GM18907 (cell line): ENCODE data around the gene CD38.
"Not testable (repeated sequence)": the region's sequence is repeated elsewhere in the genome, so short reads cannot be mapped to it uniquely, and the experiment has no call there.

ENCODE experiments used
- ATAC-seq: cut with Tn5 transposase; IDR thresholded peaks from one replicate; pipeline ENCODE4 v1.9.1; 2021; ENCODE audit warnings: mild to moderate bottlenecking, moderate library complexity; ENCODE audit not compliant: unreplicated experiment

The CD38 gene

DNA sequence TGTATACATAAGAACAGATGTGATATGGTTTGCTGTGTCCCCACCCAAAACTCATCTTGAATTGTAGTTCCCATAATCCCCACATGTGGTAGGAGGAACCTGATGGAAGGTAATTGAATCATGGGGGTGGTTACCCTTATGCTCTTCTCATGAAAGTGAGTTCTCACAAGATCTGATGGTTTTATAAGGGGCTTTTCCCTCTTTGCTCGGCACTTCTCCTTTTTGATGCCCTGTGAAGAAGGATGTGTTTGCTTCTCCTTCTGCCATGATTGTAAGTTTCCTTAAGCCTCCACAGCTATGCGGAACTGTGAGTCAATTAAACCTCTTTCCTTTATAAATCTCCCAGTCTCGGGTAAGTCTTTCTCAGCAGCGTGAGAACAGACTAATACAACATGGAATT lies 83.1 kb downstream of the CD38 start:
- ATAC-seq, result not testable (repeated sequence)

DNA sequence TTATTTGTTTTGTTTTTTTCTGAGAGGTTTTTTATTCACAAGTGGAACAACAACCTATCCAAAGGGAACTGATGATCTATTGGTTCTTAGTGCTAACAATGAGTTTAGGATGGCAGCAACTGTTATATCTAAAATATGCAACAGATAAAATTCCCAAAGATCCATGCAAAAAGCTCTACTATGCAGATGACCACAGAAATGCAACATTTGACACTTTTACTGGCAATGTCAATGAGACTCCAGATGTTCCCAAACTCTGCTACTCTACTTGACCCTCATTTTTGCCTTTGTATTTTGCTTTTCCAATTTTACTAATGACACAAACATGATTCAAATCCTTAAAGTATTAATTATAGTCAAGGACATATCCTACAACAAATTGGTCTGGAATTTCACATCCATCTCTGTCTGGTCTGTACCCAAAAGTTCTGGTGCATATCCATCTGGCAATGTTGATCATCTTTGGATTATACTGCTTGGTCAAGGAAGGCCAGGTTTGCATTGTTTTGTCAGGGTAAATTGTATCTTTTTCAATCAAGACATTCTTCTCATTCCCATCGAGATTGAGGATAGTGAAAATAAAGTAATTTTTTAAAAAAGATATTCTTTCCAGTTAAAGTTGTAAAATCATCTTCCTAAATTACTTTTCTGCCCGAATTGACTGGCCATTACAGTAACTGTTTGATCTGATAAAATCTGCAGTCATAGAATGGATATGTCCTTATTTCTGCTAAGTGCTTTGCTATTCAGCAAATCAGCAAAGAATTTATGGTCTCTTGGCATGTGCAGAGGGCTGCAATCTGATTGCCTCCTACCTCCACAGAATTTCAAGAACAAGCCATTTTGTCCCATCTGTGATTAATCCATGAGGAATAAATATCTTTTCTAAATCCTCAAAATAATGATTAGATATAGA lies 86.8 kb downstream of the CD38 start:
- no peak for ATAC-seq

- ATAC-seq, result no peak
Observed at GRCh38 chr4:15868111-15868510, 90.0 kb downstream of the CD38 start.

GRCh38 chr4:15868826-15869413 lies 90.8 kb downstream of the CD38 start:
- no peak for ATAC-seq

GRCh38 chr4:15870079-15870478 lies 92.0 kb downstream of the CD38 start:
- no peak for ATAC-seq

GRCh38 chr4:15870921-15871664 lies 93.0 kb downstream of the CD38 start:
- no peak for ATAC-seq

GRCh38 chr4:15873117-15873516 lies 95.0 kb downstream of the CD38 start:
- no peak for ATAC-seq

- no peak for ATAC-seq
Observed at GRCh38 chr4:15874671-15875070, 96.5 kb downstream of the CD38 start.

- no peak for ATAC-seq
Observed at GRCh38 chr4:15875663-15876460, 97.7 kb downstream of the CD38 start.

GRCh38 chr4:15878011-15878410 lies 99.9 kb downstream of the CD38 start:
- ATAC-seq, result no peak

DNA sequence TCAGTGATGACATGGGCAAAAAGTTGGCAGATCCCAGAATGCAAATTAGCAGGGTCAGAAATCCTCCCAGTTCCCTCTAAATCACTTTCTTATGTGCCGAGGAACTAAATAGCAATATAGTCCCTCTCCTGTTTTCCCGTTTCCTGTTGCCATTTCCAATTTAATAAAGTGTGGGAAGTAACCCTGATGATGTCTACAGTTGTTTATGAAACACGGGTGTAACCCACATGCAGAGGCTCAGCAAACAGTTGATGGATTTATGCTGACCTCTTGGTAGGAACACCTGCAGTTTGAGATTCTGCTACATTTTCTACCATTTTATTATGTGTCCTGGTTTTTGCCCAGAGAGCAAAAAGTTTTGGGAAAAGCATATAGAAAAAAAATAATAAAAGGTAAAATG lies 103.7 kb downstream of the CD38 start:
- no peak for ATAC-seq

DNA sequence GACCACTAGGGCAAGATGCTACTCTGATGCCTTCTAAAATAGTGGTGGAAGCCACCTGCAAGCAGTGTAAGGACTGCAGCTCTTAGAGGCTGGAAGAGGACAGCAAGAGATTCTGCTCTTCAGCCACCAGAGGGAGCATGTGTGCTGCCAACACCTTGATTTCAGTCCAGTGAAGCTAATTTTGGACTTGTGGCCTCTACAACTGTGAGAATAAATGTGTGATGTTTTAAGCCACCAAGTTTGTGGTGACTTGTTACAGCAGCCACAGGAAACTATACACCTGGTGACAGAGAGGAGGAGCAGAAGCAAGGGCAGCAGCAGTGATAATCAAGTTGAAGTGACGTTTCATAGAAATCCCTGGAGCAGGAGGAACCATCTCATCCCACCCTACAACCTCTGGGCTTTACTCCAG lies 104.6 kb downstream of the CD38 start:
- ATAC-seq, result peak; percentile 96

DNA sequence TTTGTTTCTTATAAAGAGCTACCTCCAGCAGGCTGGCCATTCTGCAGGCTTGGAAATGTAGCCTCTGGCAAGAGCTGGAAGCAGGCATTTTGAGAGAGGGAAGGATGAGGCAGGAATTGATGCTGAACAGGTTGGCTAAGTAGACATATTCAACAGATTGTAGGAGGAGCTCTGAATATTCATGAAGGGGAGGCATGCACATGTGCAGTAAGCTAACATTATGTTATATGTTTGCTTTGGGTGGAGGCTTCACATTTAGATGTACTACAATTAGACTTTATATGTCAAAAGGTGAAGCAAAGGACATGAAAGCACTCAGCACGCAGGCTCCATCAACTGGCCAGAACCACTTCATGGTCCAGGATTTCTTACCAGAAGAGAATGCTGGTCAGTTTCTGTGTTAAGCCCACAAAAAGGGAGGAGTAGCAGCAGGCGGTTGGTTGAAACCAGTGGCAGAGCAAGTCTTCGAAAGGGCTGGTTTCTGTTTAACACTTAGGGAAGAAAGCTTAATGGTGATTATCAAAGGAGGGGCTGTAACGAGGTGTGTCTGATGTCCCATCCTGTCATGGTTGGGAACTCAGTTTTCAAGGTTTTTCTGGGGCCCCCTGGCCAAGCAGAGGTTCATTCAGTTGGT lies 105.6 kb downstream of the CD38 start:
- no peak for ATAC-seq

GRCh38 chr4:15884666-15885065 lies 106.5 kb downstream of the CD38 start:
- ATAC-seq, result no peak

DNA sequence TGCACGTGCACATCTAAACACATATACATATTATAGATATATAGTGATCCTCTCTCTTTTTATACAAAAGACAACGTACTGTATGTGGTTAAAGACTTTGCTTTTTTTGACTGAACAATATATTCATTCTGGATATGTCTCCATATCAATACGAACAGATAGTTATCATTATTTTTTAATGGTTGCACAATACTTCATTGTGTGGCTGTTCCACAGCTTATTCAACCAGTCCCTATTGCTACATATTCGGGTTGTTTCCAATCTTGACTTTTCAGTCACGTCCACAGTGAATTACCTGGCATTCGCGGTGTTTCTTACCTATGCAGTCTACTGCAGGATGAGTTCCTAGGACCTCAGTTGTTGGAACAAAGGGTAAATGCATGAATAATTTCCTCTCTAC lies 107.3 kb downstream of the CD38 start:
- no peak for ATAC-seq

DNA sequence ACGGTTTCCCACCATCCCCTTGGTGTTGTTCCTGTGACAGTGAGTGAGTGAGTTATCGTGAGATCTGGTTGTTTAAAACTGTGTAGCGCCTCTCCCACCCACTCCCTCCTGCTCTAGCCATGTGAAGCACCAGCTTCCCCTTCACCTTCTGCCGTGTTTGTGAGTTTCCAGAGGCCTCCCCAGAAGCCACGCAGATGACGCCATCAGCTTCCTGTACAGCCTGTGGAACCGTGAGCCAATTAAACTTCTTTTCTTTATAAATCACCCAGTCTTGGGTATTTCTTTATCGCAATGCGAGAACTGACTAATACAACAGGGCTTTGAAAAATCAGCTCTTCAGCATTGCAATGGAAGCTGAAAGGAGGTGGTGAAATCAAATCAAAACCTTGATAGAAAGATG lies 110.4 kb downstream of the CD38 start:
- ATAC-seq, result no peak

DNA sequence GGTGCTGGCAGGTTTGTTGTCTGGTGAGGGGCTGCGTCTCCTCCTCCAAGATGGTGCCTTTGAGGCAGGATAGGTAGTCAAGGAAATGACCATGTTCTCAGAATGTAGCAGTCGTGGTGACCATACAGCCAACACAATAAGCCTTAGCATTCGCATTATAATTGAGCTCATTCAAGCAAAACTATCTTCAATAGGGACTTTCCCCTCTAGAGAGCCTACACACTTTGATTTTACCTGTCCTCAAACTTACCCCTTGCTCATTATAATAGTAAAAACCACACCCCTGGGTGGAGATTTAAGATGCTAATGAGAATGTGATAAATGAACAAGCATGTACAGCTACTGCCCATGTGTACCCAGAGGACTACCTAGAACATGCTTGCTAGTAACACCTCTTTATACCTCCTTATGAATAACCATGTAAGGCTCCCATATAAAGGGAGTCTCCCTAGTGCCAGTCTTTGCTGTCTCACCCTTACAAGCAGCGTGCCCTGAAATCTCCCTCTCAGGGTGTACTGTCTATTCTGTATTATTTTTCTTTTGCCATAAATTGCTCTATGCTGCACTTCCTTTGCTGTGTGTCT lies 112.2 kb downstream of the CD38 start:
- ATAC-seq, result no peak

DNA sequence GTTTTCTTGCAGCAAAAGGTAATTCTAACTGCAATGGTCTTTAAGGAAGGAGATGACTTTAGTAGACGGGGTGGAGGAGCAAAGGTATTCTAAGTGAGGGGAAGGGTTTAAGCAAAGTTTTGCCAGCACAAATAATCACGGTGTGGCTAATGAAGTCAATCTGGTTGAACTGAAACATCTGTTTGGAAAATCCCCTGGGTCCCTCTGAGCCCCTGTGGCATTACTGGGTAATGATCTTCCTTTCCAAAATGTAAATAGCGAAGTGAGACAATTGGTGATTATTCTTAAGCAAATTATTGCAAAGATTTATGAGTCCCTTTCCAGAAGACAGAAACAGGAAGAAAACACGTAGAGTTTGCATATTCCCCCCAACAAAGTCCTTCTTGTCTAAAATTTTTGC lies 113.2 kb downstream of the CD38 start:
- ATAC-seq, result peak; percentile 90

DNA sequence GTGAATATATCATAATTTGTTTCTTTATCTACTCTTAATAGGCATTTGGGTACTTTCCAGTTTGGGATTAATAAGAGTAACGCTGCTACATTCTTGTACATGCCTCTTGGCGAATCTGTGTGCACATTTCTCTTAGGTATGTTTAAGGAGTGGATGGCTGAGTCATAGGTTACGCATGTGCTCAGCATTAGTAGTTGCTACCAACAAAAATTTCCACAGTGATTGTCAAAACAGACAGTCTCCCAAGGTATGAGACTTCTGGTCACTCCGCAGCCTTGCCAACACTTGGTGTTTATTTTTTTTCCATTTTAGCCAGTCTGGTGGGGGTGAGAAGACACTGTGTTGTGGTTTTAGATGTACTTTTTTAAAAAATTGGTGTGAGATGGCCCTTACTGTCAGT lies 115.8 kb downstream of the CD38 start:
- no peak for ATAC-seq

DNA sequence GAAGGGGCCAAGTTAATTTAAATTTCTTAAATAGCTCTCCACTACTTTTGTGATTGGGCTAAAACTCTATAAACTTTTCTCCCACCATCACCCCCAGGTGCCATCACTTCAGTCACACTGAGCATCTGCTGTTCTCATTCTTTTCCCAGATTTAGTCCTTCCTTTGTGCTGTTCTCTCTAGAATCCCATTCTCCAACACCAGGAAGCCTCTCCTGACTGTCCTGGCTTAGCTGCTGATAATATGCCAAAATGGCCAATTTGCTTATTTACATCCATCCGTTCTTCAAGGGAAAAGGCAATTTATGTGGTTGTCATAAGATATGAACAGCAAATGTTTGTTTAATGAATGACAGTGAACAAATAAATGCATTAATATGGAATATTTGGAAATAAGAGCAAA lies 116.3 kb downstream of the CD38 start:
- ATAC-seq, result no peak
